Peyer's patch (tissue), 4 donors: Measurements from ENCODE around the gene RASSF6. TPM values are rescaled to one million over a fixed set of nuclear protein-coding genes. Genes with fewer than 3 reads are reported as not detected.

Experiments
- DNase-seq, 3 donors: peaks; one replicate each; pipeline ENCODE4 v3.0.0-alpha.2; 2017 to 2019
- H3K27ac ChIP-seq, 4 donors: fragments of 200-600 bp; sonication (generic); one replicate each; pipeline ENCODE4 v1.5.1; 2016 to 2019
- H3K27me3 ChIP-seq, 2 donors: fragments of 200-600 bp; sonication (generic); one replicate each; pipeline ENCODE4 v1.5.1; 2019
- H3K36me3 ChIP-seq, 3 donors: fragments of 200-600 bp; sonication (generic); one replicate each; pipeline ENCODE4 v1.5.1; 2016 to 2019
- H3K4me1 ChIP-seq, 4 donors: fragments of 200-600 bp; sonication (generic); one replicate each; pipeline ENCODE4 v1.5.1; 2016 to 2019
- H3K4me3 ChIP-seq, 4 donors: fragments of 200-600 bp; sonication (generic); 1 replicate in 3 of 4; 2 replicates in 1 of 4; pipeline ENCODE4 v1.5.1; 2016 to 2019; ENCODE audit warnings: mild to moderate bottlenecking in 1 of 4
- H3K9me3 ChIP-seq, 4 donors: fragments of 200-600 bp; sonication (generic); one replicate each; pipeline ENCODE4 v1.5.1; 2016 to 2019; ENCODE audit warnings: mild to moderate bottlenecking in 1 of 4
- POLR2A ChIP-seq, 2 donors: fragments of 450-650 bp; IDR thresholded peaks; one replicate each; pipeline ENCODE4 v1.5.1; 2017; ENCODE audit warnings: antibody characterized with exemption in 2 of 2, mild to moderate bottlenecking in 2 of 2, moderate library complexity in 2 of 2
- total RNA-seq, 4 donors: library from RNA; depleted of rRNA; stranded (reverse); fragments of >200 nt; gene quantifications; one replicate each; pipeline ENCODE4 v1.1.0, GENCODE V29; 2016
- TF ChIP-seq, protein P1 (sequence below), 6 experiments: fragments of 450-650 bp in 4 of 6; fragments of 200-600 bp in 2 of 6; sonication (generic) in 1 of 6; IDR thresholded peaks; one replicate each; pipeline ENCODE4 v1.5.1; 2017 to 2019; ENCODE audit warnings: antibody characterized with exemption in 6 of 6, mild to moderate bottlenecking in 3 of 6, moderate library complexity in 1 of 6

Gene RASSF6
- total RNA-seq, 4 donors from 2014 or later: 37.3 to 48.7 (median 41.6) TPM

DNA sequence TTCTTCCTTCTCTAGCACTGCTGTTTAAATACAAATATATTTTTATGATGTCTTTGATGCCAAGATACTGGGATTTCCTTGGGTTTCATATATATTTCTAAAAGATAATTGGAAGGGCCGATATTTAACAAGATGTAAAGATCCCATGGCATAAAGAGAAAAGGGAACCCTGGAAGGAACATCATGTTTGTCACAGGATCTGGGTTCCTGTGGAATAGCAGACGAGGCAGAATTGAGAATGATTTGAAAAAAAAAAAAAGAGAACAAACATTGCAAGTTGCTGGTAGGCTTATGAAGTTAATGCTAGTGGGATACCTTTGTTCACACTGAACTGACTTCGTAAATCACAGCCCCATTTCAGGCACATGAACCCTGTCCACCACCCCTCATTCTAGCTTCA, 33.6 kb downstream of the RASSF6 start:
- TF ChIP-seq, protein P1, sequence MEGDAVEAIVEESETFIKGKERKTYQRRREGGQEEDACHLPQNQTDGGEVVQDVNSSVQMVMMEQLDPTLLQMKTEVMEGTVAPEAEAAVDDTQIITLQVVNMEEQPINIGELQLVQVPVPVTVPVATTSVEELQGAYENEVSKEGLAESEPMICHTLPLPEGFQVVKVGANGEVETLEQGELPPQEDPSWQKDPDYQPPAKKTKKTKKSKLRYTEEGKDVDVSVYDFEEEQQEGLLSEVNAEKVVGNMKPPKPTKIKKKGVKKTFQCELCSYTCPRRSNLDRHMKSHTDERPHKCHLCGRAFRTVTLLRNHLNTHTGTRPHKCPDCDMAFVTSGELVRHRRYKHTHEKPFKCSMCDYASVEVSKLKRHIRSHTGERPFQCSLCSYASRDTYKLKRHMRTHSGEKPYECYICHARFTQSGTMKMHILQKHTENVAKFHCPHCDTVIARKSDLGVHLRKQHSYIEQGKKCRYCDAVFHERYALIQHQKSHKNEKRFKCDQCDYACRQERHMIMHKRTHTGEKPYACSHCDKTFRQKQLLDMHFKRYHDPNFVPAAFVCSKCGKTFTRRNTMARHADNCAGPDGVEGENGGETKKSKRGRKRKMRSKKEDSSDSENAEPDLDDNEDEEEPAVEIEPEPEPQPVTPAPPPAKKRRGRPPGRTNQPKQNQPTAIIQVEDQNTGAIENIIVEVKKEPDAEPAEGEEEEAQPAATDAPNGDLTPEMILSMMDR (IDR thresholded peaks at IDR 0.05): no peak
- no peak for TF ChIP-seq POLR2A (IDR thresholded peaks at IDR 0.05)

DNA sequence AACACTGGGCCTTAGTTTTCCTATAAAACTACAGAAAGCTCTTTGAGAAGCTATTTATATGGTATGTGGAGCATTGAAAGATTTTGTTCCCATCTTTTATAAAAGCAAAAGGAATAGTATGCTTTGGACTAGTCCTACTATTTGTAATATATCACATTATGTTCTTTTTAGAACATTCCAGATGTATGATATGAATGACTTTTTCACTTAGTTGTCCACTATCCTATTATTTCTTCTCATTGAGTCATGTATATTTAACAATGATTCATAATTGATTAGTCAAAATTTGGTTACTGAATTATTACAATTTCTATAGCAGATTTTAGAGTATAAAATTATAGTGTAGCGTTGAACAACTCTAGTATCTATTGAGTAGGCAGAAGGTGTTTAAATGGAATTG, 34.2 kb downstream of the RASSF6 start:
- no peak for DNase-seq
- TF ChIP-seq, protein P1 (IDR thresholded peaks at IDR 0.05): no peak
- TF ChIP-seq POLR2A (IDR thresholded peaks at IDR 0.05): no peak
- peaks cover 0 to 5% (median 0%) of the 10 kb centered on the region in 3 donors for H3K36me3 ChIP-seq
- H3K27me3 ChIP-seq: no peaks in the 10 kb centered on the region
- peaks cover 0 to 12% (median 3%) of the 10 kb centered on the region in 4 donors for H3K4me1 ChIP-seq
- no peak overlapping the region for H3K27ac ChIP-seq
- no peak overlapping the region for H3K4me3 ChIP-seq
- no peaks in the 10 kb centered on the region for H3K9me3 ChIP-seq

More for the DNA sequence above, 33.6 kb downstream of the RASSF6 start:
- DNase-seq: no peak
- Histone ChIP-seq H3K4me3 (no peak overlapping the region), H3K9me3 (no peaks in the 10 kb centered on the region), H3K36me3 (peaks cover 0 to 5% (median 0%) of the 10 kb centered on the region in 3 donors), H3K4me1 (peaks cover 0 to 12% (median 3%) of the 10 kb centered on the region in 4 donors), H3K27me3 (no peaks in the 10 kb centered on the region), H3K27ac (no peak overlapping the region)

DNA sequence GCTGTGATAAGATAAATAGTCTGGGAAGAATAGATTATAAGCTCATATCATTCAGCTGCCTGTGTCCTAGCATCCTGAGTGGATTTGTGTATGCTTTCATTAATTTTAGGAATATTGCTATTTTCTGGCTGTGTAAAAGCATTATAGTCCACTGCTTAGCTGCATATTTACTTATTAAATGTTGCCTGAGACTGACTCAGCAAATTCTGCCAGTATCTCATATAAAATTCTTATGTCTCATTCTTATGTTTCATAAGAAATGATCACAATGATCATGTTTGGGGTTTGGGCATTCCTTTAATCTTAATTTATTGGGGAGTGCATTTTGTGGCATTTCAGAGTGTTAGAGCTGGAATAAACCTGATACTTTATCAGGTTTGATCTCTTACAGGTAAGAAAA, 34.9 kb downstream of the RASSF6 start:
- Histone ChIP-seq H3K4me3 (no peak overlapping the region), H3K4me1 (peaks cover 0 to 7% (median 2%) of the 10 kb centered on the region in 4 donors), H3K9me3 (no peaks in the 10 kb centered on the region), H3K27ac (no peak overlapping the region), H3K27me3 (no peaks in the 10 kb centered on the region), H3K36me3 (peaks cover 0 to 5% (median 0%) of the 10 kb centered on the region in 3 donors)
- DNase-seq: no peak
- TF ChIP-seq, protein P1 (IDR thresholded peaks at IDR 0.05): no peak
- TF ChIP-seq POLR2A (IDR thresholded peaks at IDR 0.05): no peak

DNA sequence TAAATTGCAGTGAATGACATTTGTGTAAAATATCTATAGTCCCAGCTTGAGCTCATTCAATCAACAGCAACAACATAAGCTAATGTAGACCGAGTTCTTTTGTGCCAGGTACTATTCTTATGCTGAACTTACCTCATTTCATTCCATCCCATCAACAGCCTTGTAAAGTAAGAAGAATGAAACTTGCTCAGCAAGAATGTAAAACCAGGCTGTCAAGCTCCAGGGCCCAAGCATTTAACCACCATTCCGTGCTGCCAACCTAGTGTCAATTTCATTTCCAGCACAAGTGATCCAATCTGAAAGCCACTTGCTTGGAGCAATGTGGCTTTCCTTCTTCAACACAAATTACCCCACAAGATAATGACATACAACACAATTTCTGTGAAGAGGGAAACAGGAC, 36.6 kb downstream of the RASSF6 start:
- peaks cover 0 to 5% (median 0%) of the 10 kb centered on the region in 3 donors for H3K36me3 ChIP-seq
- no peaks in the 10 kb centered on the region for H3K9me3 ChIP-seq
- TF ChIP-seq POLR2A (IDR thresholded peaks at IDR 0.05): no peak
- TF ChIP-seq, protein P1 (IDR thresholded peaks at IDR 0.05): no peak
- no peak overlapping the region for H3K27ac ChIP-seq
- H3K4me3 ChIP-seq: no peak overlapping the region
- H3K4me1 ChIP-seq: no peaks in the 10 kb centered on the region
- H3K27me3 ChIP-seq: no peaks in the 10 kb centered on the region
- no peak for DNase-seq

DNA sequence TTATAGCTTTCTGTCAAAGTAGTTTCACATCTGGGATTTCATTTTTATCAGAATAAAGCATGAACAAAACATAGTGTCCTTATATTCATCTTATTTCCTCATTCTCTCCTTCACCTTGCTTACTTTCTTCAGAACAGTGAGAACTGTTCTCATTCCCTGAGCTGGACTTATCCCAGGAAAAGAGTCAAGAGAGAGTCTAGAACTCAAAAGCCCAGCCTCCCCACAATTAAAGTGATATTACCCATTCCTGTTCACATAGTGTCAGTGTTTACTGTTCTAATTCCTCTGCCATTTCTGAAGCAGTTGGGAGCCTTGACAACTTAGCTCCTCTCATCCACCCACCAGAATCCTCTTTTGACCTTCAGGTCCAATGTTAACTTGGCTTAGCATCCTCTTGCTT, 42.9 kb downstream of the RASSF6 start:
- DNase-seq: no peak
- Histone ChIP-seq H3K4me1 (no peaks in the 10 kb centered on the region), H3K27ac (no peak overlapping the region), H3K9me3 (no peaks in the 10 kb centered on the region), H3K4me3 (no peak overlapping the region), H3K27me3 (no peaks in the 10 kb centered on the region), H3K36me3 (no peaks in the 10 kb centered on the region)
- TF ChIP-seq, protein P1 (IDR thresholded peaks at IDR 0.05): no peak
- no peak for TF ChIP-seq POLR2A (IDR thresholded peaks at IDR 0.05)

DNA sequence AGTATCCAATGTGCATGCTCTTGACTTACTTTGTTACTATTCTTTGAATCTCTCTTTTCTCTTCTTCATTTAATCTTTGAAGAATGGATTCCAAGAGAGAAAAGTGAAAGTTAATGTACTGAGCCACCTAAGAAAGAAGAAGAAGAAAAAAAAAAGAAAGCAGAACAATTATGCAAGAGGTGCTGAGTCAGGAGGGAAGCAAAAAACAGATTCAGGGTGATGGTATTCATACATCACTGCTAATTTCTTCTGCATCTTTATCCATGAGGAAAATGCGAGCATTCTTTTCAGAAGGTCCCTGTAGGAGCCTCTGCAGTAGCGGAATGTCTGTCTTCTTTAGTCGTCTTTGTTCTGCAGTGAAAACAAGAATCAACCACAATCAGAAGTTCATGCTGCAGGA, 43.9 kb downstream of the RASSF6 start:
- no peak overlapping the region for H3K27ac ChIP-seq
- H3K4me1 ChIP-seq: no peaks in the 10 kb centered on the region
- no peak for DNase-seq
- H3K27me3 ChIP-seq: no peaks in the 10 kb centered on the region
- H3K36me3 ChIP-seq: no peaks in the 10 kb centered on the region
- TF ChIP-seq, protein P1 (IDR thresholded peaks at IDR 0.05): no peak
- TF ChIP-seq POLR2A (IDR thresholded peaks at IDR 0.05): no peak
- no peaks in the 10 kb centered on the region for H3K9me3 ChIP-seq
- no peak overlapping the region for H3K4me3 ChIP-seq
